Measurements from ENCODE around the gene XPO1. TPM values are rescaled to one million over a fixed set of nuclear protein-coding genes. Genes with fewer than 3 reads are reported as not detected.

The XPO1 gene
- total and polyA plus RNA-seq, 2 donors (not counting 3 experiments of a cell fraction or from before 2014, with no cell fraction given) = 46.7 to 166 TPM

DNA sequence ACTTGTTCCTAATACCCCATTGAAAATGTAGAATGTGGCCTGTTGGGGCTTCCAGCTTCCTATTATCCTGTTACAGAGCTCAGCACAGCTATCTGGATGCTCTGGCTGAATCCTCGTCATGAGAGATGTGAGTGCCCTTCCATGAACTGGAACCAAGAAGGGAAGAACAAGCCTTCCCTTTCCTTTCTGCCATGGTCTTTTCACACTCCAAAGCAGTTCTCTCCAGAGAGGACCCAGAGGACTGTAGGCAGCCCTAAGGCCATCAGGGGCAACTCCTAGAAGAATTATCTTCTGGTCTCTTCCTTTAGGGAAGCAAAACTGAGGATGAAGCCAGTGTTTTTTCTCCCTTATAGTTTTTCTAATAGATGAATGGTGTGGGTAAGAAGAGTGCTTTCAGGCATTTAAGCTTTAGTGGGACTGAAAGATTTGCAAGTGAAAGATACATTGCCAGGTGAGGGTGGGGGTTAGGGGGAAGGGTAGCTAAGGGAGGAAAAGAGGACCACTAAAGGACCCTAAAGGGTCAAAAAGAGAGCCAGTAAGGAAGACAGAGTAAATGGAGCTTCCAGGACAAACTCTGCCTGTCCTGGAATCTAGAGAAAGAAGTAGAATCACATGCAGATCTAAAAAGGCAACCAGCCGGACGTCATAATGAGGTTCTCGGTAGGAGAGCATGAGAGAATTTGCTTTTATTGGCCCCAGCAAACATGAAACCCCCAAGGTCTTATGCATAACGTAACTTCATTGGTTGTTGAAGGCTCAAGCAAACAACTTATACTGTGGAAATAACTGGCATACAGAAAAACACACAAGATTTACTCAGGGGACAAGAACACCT, 12.4 kb upstream of the XPO1 start:
- POLR2A ChIA-PET = no interaction called here
- CTCF ChIA-PET = interaction anchor here (1.0 to 1.1 kb wide), 2 partner anchors 12 to 32 kb away, joined by 4 read pairs; partner anchors contain the start of gene XPO1
- TF ChIP-seq POLR2A (IDR thresholded peaks at IDR 0.05; ENCODE audit: low read depth, low read length) (no peak), FOS (IDR thresholded peaks at IDR 0.05; ENCODE audit: borderline replicate concordance, insufficient read depth, low read length) (no peak), EZH2 (IDR thresholded peaks at IDR 0.05; ENCODE audit: borderline replicate concordance, low read depth, low read length, severe bottlenecking) (no peak), JUN (IDR thresholded peaks at IDR 0.05; ENCODE audit: borderline replicate concordance, insufficient read depth, insufficient read length, low read depth) (no peak), POLR2AphosphoS5 (IDR thresholded peaks at IDR 0.05; ENCODE audit: insufficient read depth, low read depth, low read length) (no peak), MYC (IDR thresholded peaks at IDR 0.05; ENCODE audit: low read depth, low read length) (no peak), GATA2 (IDR thresholded peaks at IDR 0.05; ENCODE audit: insufficient read depth, insufficient read length, low read depth, low read length) (no peak)
- TF ChIP-seq, protein P1, sequence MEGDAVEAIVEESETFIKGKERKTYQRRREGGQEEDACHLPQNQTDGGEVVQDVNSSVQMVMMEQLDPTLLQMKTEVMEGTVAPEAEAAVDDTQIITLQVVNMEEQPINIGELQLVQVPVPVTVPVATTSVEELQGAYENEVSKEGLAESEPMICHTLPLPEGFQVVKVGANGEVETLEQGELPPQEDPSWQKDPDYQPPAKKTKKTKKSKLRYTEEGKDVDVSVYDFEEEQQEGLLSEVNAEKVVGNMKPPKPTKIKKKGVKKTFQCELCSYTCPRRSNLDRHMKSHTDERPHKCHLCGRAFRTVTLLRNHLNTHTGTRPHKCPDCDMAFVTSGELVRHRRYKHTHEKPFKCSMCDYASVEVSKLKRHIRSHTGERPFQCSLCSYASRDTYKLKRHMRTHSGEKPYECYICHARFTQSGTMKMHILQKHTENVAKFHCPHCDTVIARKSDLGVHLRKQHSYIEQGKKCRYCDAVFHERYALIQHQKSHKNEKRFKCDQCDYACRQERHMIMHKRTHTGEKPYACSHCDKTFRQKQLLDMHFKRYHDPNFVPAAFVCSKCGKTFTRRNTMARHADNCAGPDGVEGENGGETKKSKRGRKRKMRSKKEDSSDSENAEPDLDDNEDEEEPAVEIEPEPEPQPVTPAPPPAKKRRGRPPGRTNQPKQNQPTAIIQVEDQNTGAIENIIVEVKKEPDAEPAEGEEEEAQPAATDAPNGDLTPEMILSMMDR (IDR thresholded peaks at IDR 0.05; ENCODE audit: extremely low read depth in 1 of 2, insufficient read depth in 1 of 2, low read depth in 1 of 2, low read length in 2 of 2) = no peak
- TF ChIP-seq, protein P2, sequence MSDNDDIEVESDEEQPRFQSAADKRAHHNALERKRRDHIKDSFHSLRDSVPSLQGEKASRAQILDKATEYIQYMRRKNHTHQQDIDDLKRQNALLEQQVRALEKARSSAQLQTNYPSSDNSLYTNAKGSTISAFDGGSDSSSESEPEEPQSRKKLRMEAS (IDR thresholded peaks at IDR 0.05; ENCODE audit: insufficient read depth, insufficient read length) = no peak
- no peak overlapping the region for H3K4me2 ChIP-seq (ENCODE audit: insufficient read depth, low read length)
- no peaks in the 10 kb centered on the region for H3K4me1 ChIP-seq (ENCODE audit: control insufficient read depth, extremely low read depth, insufficient read depth, low read length)
- FAIRE-seq (no peak), DNase-seq (ENCODE audit: low read depth, low spot score) (no peak)
- H3K9ac ChIP-seq (replicated peaks; ENCODE audit: extremely low read depth, insufficient read depth, low read length) = no peak overlapping the region
- intact Hi-C loops (cut with micrococcal nuclease) = no loop called here
- no peaks in the 10 kb centered on the region for H4K20me1 ChIP-seq (replicated peaks; ENCODE audit: control insufficient read depth, extremely low read depth, insufficient read depth, low read length)
- BruUV-seq (replicated peaks) = no TSS peak
- H3K36me3 ChIP-seq (ENCODE audit: control insufficient read depth in 2 of 2, extremely low read depth in 1 of 2, insufficient read depth in 2 of 2, low read length in 2 of 2) = no peaks in the 10 kb centered on the region
- H2AFZ ChIP-seq (ENCODE audit: low read depth, low read length) = no peak overlapping the region
- no peak overlapping the region for H3K27ac ChIP-seq (ENCODE audit: insufficient read depth, low read depth, low read length)
- H3K79me2 ChIP-seq (ENCODE audit: control insufficient read depth, insufficient read depth, low read length) = no peaks in the 10 kb centered on the region
- dilution Hi-C loops (cut with MboI; ENCODE audit: extremely low pct_ligation_motif_present, low sequenced_read_pairs) = no loop called here
- no peaks in the 10 kb centered on the region for H3K9me1 ChIP-seq (replicated peaks; ENCODE audit: control insufficient read depth, extremely low read depth, insufficient read depth, low read length)
- H3K9me3 ChIP-seq (replicated peaks; ENCODE audit: control insufficient read depth, insufficient read depth, low read length) = no peaks in the 10 kb centered on the region
- no peak overlapping the region for H3K4me3 ChIP-seq (replicated peaks in 1 of 3; ENCODE audit: insufficient read depth in 1 of 3, low read depth in 1 of 3, low read length in 3 of 3)
- peaks cover 0 to 10% of the 10 kb centered on the region in 2 experiments for H3K27me3 ChIP-seq (ENCODE audit: control insufficient read depth in 2 of 2, insufficient read depth in 2 of 2, low read length in 2 of 2)
